A673 (cell line): ENCODE measurements around the gene CSNK1G2.

Experiments used
- EZH2 ChIP-seq: fragments of 200-600 bp; sonication (generic); IDR thresholded peaks from 2 replicates; pipeline ENCODE4 v1.6.1; 2017; ENCODE audit warnings: borderline replicate concordance, low read depth, mild to moderate bottlenecking, mixed read lengths, antibody characterized with exemption, low read length; ENCODE audit not compliant: poor library complexity, severe bottlenecking
- TF ChIP-seq, protein P1 (sequence below): fragments of 300-800, 200-600 bp; sonication (generic); conservative IDR thresholded peaks from 2 replicates; pipeline ENCODE4 v1.5.1; 2017; ENCODE audit warnings: low read depth, mild to moderate bottlenecking, antibody characterized with exemption, low read length, moderate library complexity, mixed read lengths

DNA sequence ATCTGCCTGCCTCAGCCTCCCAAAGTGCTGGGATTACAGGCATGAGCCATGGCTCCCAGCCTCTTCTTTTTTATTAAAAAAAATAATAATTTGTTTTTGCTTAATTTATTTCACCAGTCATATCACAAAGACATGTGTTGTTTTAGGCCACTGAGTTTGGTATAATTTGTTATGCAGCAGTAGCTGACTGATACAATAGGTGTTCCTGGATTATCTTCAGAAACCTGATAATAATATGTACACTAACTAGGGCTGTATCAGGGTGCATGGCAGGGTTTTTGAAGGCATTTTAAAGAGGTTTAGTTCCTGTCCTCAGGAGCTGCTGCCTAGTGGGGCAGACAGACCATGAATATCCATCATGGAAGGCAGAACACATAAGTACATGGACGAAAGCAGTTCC lies 9.5 kb upstream of the CSNK1G2 start:
- TF ChIP-seq, protein P1, sequence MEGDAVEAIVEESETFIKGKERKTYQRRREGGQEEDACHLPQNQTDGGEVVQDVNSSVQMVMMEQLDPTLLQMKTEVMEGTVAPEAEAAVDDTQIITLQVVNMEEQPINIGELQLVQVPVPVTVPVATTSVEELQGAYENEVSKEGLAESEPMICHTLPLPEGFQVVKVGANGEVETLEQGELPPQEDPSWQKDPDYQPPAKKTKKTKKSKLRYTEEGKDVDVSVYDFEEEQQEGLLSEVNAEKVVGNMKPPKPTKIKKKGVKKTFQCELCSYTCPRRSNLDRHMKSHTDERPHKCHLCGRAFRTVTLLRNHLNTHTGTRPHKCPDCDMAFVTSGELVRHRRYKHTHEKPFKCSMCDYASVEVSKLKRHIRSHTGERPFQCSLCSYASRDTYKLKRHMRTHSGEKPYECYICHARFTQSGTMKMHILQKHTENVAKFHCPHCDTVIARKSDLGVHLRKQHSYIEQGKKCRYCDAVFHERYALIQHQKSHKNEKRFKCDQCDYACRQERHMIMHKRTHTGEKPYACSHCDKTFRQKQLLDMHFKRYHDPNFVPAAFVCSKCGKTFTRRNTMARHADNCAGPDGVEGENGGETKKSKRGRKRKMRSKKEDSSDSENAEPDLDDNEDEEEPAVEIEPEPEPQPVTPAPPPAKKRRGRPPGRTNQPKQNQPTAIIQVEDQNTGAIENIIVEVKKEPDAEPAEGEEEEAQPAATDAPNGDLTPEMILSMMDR = no peak
- no peak for TF ChIP-seq EZH2
